Caco-2 (cell line): Measurements from ENCODE around the gene RIC8A. TPM values are rescaled to one million over a fixed set of nuclear protein-coding genes. Genes with fewer than 3 reads are reported as not detected.

ENCODE experiments used
- BruUV-seq: library from RNA; stranded (reverse); fragments of 400-500 nt; replicated peaks from 2 replicates; lab custom pipeline; 2021; lab: Mats Ljungman, UMichigan
- CTCF ChIA-PET: fragments of 300-600 bp; sonication (Branson Sonifier 250); formaldehyde crosslinking; loops from one replicate; lab custom pipeline; 2022; ENCODE audit warnings: antibody characterized with exemption; lab: Charles Lee
- POLR2A ChIA-PET: fragments of 300-600 bp; sonication (Branson Sonifier 250); formaldehyde crosslinking; loops from one replicate; lab custom pipeline; 2022; ENCODE audit warnings: antibody characterized with exemption; lab: Charles Lee
- DNase-seq, 2 experiments: peaks; one replicate each; pipeline versions ENCODE4 v3.0.0 to v3.0.0-alpha.2; 2020 to 2022
- H3K27me3 ChIP-seq: replicated peaks from 2 replicates; pipeline ENCODE4 v1.6.0; 2011; ENCODE audit warnings: low read length; ENCODE audit not compliant: control insufficient read depth, insufficient read depth
- H3K36me3 ChIP-seq: 2 replicates; pipeline ENCODE4 v1.5.1; 2011; ENCODE audit warnings: low read length; ENCODE audit not compliant: control insufficient read depth, insufficient read depth
- H3K4me1 ChIP-seq: fragments of 250-450 bp; sonication (Bioruptor Pico); 2 replicates; pipeline ENCODE4 v1.5.1; 2020; ENCODE audit warnings: mild to moderate bottlenecking
- H3K4me3 ChIP-seq: 2 replicates; pipeline ENCODE4 v1.5.1; 2011; ENCODE audit warnings: low read depth, mild to moderate bottlenecking, control low read depth, low read length
- H3K9me3 ChIP-seq: fragments of 250-450 bp; sonication (Bioruptor Pico); 2 replicates; pipeline ENCODE4 v1.5.1; 2020; ENCODE audit warnings: mild to moderate bottlenecking, moderate library complexity
- H3K27ac Mint-ChIP-seq: one replicate; pipeline ENCODE4 v1.8.0; 2022; ENCODE audit warnings: mixed read lengths; ENCODE audit not compliant: unreplicated experiment
- H3K27me3 Mint-ChIP-seq: one replicate; pipeline ENCODE4 v1.8.0; 2022; ENCODE audit warnings: mixed read lengths; ENCODE audit not compliant: insufficient read depth, unreplicated experiment
- H3K36me3 Mint-ChIP-seq: one replicate; pipeline ENCODE4 v1.8.0; 2022; ENCODE audit warnings: mild to moderate bottlenecking, mixed read lengths; ENCODE audit not compliant: insufficient read depth, unreplicated experiment
- H3K4me1 Mint-ChIP-seq: one replicate; pipeline ENCODE4 v1.8.0; 2022; ENCODE audit warnings: low read depth, mixed read lengths; ENCODE audit not compliant: unreplicated experiment
- H3K4me3 Mint-ChIP-seq: one replicate; pipeline ENCODE4 v1.8.0; 2022; ENCODE audit warnings: mild to moderate bottlenecking, moderate library complexity, mixed read lengths; ENCODE audit not compliant: unreplicated experiment
- H3K9me3 Mint-ChIP-seq: one replicate; pipeline ENCODE4 v1.8.0; 2022; ENCODE audit warnings: mixed read lengths; ENCODE audit not compliant: unreplicated experiment
- intact Hi-C: fragments of 100-400 bp; cut with micrococcal nuclease; formaldehyde crosslinking; loops from one replicate; pipeline ENCODE4 v1.10.0; 2022; ENCODE audit not compliant: unreplicated experiment
- total RNA-seq: library from RNA; stranded (reverse); gene quantifications from 2 replicates; pipeline ENCODE4 v1.2.3, GENCODE V29; 2022
- TF ChIP-seq, protein P1 (sequence below), 2 experiments: fragments of 200-600 bp in 1 of 2; IDR thresholded peaks; 1 replicate in 1 of 2; 2 replicates in 1 of 2; pipeline versions ENCODE4 v1.5.1 to v1.8.0; 2011 to 2022; ENCODE audit warnings: antibody characterized with exemption in 1 of 2, control low read depth in 1 of 2, inconsistent platforms in 1 of 2, low read depth in 1 of 2, low read length in 1 of 2, mild to moderate bottlenecking in 1 of 2, moderate library complexity in 1 of 2; ENCODE audit not compliant: insufficient read depth in 1 of 2, severe bottlenecking in 1 of 2, unreplicated experiment in 1 of 2

RIC8A gene
- total RNA-seq, 1 experiment from 2014 or later, result 97.1 TPM

DNA sequence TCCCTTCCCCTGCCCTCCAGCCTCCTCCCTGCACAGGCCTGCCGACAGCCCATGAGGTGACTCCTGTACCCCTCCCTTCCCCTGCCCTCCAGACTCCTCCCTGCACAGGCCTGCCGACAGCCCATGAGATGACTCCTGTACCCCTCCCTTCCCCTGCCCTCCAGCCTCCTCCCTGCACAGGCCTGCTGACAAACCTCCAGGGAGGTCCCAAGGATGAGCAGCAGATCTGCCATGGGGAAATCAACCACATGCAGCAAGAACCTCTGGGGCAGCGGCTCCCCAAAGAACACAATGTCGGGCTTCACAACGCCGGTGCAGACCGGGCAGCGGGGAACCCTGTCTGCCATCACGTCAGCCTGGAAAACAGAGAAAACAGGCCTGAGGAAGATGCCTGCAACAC is 16.4 kb downstream of the RIC8A start:
- TF ChIP-seq, protein P1, sequence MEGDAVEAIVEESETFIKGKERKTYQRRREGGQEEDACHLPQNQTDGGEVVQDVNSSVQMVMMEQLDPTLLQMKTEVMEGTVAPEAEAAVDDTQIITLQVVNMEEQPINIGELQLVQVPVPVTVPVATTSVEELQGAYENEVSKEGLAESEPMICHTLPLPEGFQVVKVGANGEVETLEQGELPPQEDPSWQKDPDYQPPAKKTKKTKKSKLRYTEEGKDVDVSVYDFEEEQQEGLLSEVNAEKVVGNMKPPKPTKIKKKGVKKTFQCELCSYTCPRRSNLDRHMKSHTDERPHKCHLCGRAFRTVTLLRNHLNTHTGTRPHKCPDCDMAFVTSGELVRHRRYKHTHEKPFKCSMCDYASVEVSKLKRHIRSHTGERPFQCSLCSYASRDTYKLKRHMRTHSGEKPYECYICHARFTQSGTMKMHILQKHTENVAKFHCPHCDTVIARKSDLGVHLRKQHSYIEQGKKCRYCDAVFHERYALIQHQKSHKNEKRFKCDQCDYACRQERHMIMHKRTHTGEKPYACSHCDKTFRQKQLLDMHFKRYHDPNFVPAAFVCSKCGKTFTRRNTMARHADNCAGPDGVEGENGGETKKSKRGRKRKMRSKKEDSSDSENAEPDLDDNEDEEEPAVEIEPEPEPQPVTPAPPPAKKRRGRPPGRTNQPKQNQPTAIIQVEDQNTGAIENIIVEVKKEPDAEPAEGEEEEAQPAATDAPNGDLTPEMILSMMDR (IDR thresholded peaks at IDR 0.05; ENCODE audit: insufficient read depth in 1 of 2, low read depth in 1 of 2, low read length in 1 of 2, severe bottlenecking in 1 of 2, unreplicated experiment in 1 of 2), result no peak
- H3K36me3 ChIP-seq, result no peaks in the 10 kb centered on the region
- ChIA-PET CTCF (no interaction called here), POLR2A (no interaction called here)
- no peaks in the 10 kb centered on the region for H3K9me3 Mint-ChIP-seq
- no peak for DNase-seq
- no peaks in the 10 kb centered on the region for H3K4me1 Mint-ChIP-seq
- H3K27me3 ChIP-seq, result no peaks in the 10 kb centered on the region
- H3K9me3 ChIP-seq, result no peaks in the 10 kb centered on the region
- H3K27me3 Mint-ChIP-seq, result no peaks in the 10 kb centered on the region
- peaks cover 6% of the 10 kb centered on the region for H3K36me3 Mint-ChIP-seq
- no peaks in the 10 kb centered on the region for H3K4me1 ChIP-seq
- no peak overlapping the region for H3K4me3 ChIP-seq
- intact Hi-C loops, result no loop called here
- BruUV-seq, result no TSS peak
- H3K4me3 Mint-ChIP-seq, result no peak overlapping the region
- no peak overlapping the region for H3K27ac Mint-ChIP-seq

DNA sequence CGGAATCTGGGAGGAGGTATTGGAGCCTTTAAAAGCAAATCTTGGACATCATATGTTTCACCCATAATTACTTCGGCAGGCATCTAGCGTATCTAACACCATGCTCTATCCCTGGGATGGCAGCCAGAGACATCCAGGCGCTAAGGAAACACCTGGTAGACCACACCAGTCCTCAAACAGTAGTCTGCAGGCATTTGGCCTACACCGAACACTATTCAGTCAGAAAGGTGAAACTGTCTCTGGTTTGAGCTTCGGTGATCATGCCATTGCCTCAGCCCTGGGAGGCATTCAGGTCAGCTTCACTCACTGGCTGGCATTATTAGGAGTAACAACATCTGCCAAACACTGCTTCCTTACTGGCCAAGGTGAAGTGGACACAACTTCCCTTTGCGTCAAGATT is 16.9 kb downstream of the RIC8A start:
- Mint-ChIP-seq H3K9me3 (no peaks in the 10 kb centered on the region), H3K27me3 (no peaks in the 10 kb centered on the region), H3K36me3 (peaks cover 6% of the 10 kb centered on the region), H3K4me1 (no peaks in the 10 kb centered on the region), H3K27ac (no peak overlapping the region), H3K4me3 (no peak overlapping the region)
- ChIA-PET CTCF (no interaction called here), POLR2A (no interaction called here)
- no peaks in the 10 kb centered on the region for H3K9me3 ChIP-seq
- H3K4me3 ChIP-seq, result no peak overlapping the region
- BruUV-seq, result no TSS peak
- intact Hi-C loops, result no loop called here
- no peaks in the 10 kb centered on the region for H3K4me1 ChIP-seq
- no peaks in the 10 kb centered on the region for H3K27me3 ChIP-seq
- TF ChIP-seq, protein P1 (IDR thresholded peaks at IDR 0.05; ENCODE audit: insufficient read depth in 1 of 2, low read depth in 1 of 2, low read length in 1 of 2, severe bottlenecking in 1 of 2, unreplicated experiment in 1 of 2), result no peak
- no peaks in the 10 kb centered on the region for H3K36me3 ChIP-seq
- no peak for DNase-seq

DNA sequence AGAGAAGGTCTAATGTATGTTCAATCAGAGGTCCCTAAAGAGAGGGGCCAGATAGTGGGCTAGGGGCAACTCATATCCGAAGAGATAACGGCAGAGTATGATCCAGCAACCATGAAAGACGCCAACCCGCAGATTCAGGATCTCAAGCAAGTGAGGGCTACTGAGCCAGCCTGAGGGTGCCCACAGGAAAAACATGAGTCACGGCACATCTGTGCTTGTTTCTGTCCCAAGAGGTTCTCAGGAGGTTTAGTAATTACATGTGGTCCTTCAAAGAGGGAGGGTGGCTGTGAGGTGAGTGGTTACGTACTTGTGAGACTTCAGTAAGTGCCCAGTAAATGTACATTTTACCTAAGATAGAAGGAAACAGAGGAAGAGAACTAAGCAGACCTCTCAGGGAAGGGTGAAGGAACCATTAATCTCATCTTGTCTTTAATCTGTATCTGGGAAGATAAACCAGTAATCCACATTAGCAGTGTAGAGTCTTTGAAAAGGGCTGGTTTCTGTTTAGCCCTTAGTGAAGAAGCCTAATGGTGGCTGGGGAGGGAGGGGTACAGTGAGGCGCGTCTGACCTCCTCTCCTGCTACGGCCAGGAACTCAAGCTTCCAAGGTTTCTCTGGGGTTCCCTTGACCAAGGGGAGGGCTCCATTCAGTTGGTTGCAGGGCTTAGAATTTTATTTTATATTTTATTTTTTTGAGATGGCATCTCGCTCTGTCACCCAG is 18.4 kb downstream of the RIC8A start:
- no peaks in the 10 kb centered on the region for H3K27me3 Mint-ChIP-seq
- no peaks in the 10 kb centered on the region for H3K4me1 ChIP-seq
- no peak overlapping the region for H3K27ac Mint-ChIP-seq
- H3K27me3 ChIP-seq, result no peaks in the 10 kb centered on the region
- POLR2A ChIA-PET, result no interaction called here
- no peaks in the 10 kb centered on the region for H3K36me3 ChIP-seq
- H3K4me3 ChIP-seq, result no peak overlapping the region
- H3K4me1 Mint-ChIP-seq, result no peaks in the 10 kb centered on the region
- H3K9me3 Mint-ChIP-seq, result no peaks in the 10 kb centered on the region
- H3K9me3 ChIP-seq, result no peaks in the 10 kb centered on the region
- DNase-seq, result no peak
- CTCF ChIA-PET, result no interaction called here
- no TSS peak for BruUV-seq
- peaks cover 6% of the 10 kb centered on the region for H3K36me3 Mint-ChIP-seq
- intact Hi-C loops, result no loop called here
- TF ChIP-seq, protein P1 (IDR thresholded peaks at IDR 0.05; ENCODE audit: insufficient read depth in 1 of 2, low read depth in 1 of 2, low read length in 1 of 2, severe bottlenecking in 1 of 2, unreplicated experiment in 1 of 2), result no peak
- no peak overlapping the region for H3K4me3 Mint-ChIP-seq
